SU-DHL-6 (cell line): ENCODE data around the gene RANBP17.
"Not testable (repeated sequence)": the region's sequence is repeated elsewhere in the genome, so short reads cannot be mapped to it uniquely, and the experiment has no call there.

Source experiments
- H2AFZ ChIP-seq: fragments of 200-600 bp; sonication (generic); 2 replicates; pipeline ENCODE4 v1.6.1; 2014; ENCODE audit warnings: low read depth, mild to moderate bottlenecking, moderate library complexity, mixed read lengths, antibody characterized with exemption, low read length; ENCODE audit not compliant: severe bottlenecking
- H3F3A ChIP-seq: fragments of 200-600 bp; shearing (Covaris generic); 2 replicates; pipeline ENCODE4 v1.6.0; 2016; ENCODE audit warnings: antibody characterized with exemption, mild to moderate bottlenecking; ENCODE audit not compliant: insufficient read depth
- H3K27ac ChIP-seq: fragments of 200-600 bp; sonication (generic); 2 replicates; pipeline ENCODE4 v1.5.1; 2016; ENCODE audit warnings: low read depth, mild to moderate bottlenecking, low read length, moderate library complexity, mixed read lengths
- H3K27me3 ChIP-seq: fragments of 200-600 bp; sonication (generic), shearing (Covaris generic); 2 replicates; pipeline ENCODE4 v1.6.0; 2014; ENCODE audit warnings: mild to moderate bottlenecking, low read length
- H3K36me3 ChIP-seq: fragments of 200-600 bp; sonication (generic); 2 replicates; pipeline ENCODE4 v1.6.1; 2014; ENCODE audit warnings: mild to moderate bottlenecking, low read length, mixed read lengths
- H3K4me2 ChIP-seq: fragments of 300-600, 200-600 bp; shearing (Covaris generic), sonication (generic); 2 replicates; pipeline ENCODE4 v1.6.0; 2014; ENCODE audit warnings: low read length, low read depth, mild to moderate bottlenecking; ENCODE audit not compliant: poor library complexity, severe bottlenecking
- H3K4me3 ChIP-seq: fragments of 200-600 bp; sonication (generic); 2 replicates; pipeline ENCODE4 v1.5.1; 2014; ENCODE audit warnings: antibody characterized with exemption, low read length, mild to moderate bottlenecking, mixed read lengths; ENCODE audit not compliant: insufficient read depth, poor library complexity, severe bottlenecking
- H3K79me2 ChIP-seq: fragments of 200-600 bp; sonication (generic); 2 replicates; pipeline ENCODE4 v1.6.1; 2014; ENCODE audit warnings: mild to moderate bottlenecking, low read length, moderate library complexity; ENCODE audit not compliant: insufficient read depth
- H3K9ac ChIP-seq: fragments of 200-600 bp; sonication (generic); 2 replicates; pipeline ENCODE4 v1.7.0; 2014; ENCODE audit warnings: mild to moderate bottlenecking, low read length
- H3K9me2 ChIP-seq: fragments of 200-600 bp; sonication (generic); replicated peaks from 2 replicates; pipeline ENCODE4 v1.6.1; 2014; ENCODE audit warnings: low read length; ENCODE audit not compliant: insufficient read depth
- H3K9me3 ChIP-seq: fragments of 200-600 bp; sonication (generic); 2 replicates; pipeline ENCODE4 v1.6.1; 2014; ENCODE audit warnings: low read length, mixed read lengths; ENCODE audit not compliant: insufficient read depth
- H4K20me1 ChIP-seq: fragments of 200-600 bp; sonication (generic); 2 replicates; pipeline ENCODE4 v1.6.1; 2014; ENCODE audit warnings: low read depth, mild to moderate bottlenecking, antibody characterized with exemption, low read length, moderate library complexity, mixed read lengths
- EZH2phosphoT487 ChIP-seq: fragments of 200-600 bp; sonication (generic), shearing (Covaris generic); conservative IDR thresholded peaks from 2 replicates; pipeline ENCODE4 v1.6.1; 2018; ENCODE audit warnings: mild to moderate bottlenecking, antibody characterized with exemption, low read length, moderate library complexity, mixed read lengths
- TF ChIP-seq, protein P1 (sequence below): fragments of 200-600 bp; sonication (generic); IDR thresholded peaks from one replicate; pipeline ENCODE4 v1.5.1; 2017; ENCODE audit warnings: antibody characterized with exemption, mild to moderate bottlenecking, low read length, moderate library complexity; ENCODE audit not compliant: insufficient read depth, poor library complexity, severe bottlenecking

Gene RANBP17

DNA sequence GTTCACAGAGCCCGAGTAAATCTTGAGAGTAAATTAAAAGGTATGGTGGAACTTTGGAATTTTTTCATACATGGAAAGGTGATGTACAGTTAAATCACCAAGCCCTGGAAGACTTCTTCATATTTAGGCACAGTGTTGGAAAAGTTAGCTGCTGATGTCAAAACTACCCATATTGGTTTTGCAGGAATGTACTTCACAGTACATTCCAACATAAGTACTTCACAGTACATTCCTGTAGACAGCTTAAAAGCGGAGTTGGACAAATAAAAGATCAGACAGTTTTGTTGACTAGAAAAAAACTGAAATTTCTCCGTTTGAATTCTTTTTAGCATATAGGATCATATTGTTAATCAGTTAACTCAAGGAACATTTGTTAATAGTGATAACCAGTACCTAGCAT is 1.8 kb downstream of the RANBP17 start:
- Histone ChIP-seq H3K27me3 (no peaks in the 10 kb centered on the region), H3K4me3 (no peak overlapping the region), H3K9me3 (peaks cover 13% of the 10 kb centered on the region; the same call in 1 of the 2 replicates), H4K20me1 (no peaks in the 10 kb centered on the region), H3K9ac (no peak overlapping the region), H3K4me2 (no peak overlapping the region), H2AFZ (no peak overlapping the region), H3K79me2 (no peaks in the 10 kb centered on the region), H3K27ac (no peak overlapping the region), H3K36me3 (no peaks in the 10 kb centered on the region), H3F3A (no peaks in the 10 kb centered on the region), H3K9me2 (no peaks in the 10 kb centered on the region)
- no peak for TF ChIP-seq EZH2phosphoT487
- TF ChIP-seq, protein P1, sequence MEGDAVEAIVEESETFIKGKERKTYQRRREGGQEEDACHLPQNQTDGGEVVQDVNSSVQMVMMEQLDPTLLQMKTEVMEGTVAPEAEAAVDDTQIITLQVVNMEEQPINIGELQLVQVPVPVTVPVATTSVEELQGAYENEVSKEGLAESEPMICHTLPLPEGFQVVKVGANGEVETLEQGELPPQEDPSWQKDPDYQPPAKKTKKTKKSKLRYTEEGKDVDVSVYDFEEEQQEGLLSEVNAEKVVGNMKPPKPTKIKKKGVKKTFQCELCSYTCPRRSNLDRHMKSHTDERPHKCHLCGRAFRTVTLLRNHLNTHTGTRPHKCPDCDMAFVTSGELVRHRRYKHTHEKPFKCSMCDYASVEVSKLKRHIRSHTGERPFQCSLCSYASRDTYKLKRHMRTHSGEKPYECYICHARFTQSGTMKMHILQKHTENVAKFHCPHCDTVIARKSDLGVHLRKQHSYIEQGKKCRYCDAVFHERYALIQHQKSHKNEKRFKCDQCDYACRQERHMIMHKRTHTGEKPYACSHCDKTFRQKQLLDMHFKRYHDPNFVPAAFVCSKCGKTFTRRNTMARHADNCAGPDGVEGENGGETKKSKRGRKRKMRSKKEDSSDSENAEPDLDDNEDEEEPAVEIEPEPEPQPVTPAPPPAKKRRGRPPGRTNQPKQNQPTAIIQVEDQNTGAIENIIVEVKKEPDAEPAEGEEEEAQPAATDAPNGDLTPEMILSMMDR, result no peak

DNA sequence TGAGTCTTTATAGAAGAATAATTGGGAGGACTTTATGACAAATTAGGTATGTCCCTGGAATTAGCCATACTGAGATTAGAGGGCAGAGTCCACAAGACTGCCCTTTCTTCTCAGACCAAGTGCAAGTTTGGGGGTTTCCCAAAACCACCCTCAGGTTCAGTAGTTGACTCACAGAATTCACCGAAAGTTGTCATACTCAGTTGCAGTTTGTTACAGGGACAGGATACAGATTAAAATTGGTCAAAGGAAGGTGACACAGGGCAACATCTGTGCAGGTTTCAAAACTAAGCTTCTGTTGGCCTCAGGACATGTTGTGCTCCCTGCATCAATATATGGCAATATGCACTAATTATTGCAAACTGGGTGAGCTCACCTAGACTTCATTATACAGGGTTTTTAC is 3.8 kb downstream of the RANBP17 start:
- Histone ChIP-seq H3K4me2 (no peak overlapping the region), H3K27me3 (no peaks in the 10 kb centered on the region), H3K4me3 (no peak overlapping the region), H2AFZ (no peak overlapping the region), H3K36me3 (no peaks in the 10 kb centered on the region), H3F3A (no peaks in the 10 kb centered on the region), H3K27ac (no peak overlapping the region), H3K9ac (no peak overlapping the region), H4K20me1 (no peaks in the 10 kb centered on the region), H3K79me2 (no peaks in the 10 kb centered on the region), H3K9me2 (no peaks in the 10 kb centered on the region), H3K9me3 (peaks cover 9% of the 10 kb centered on the region; the same call in 1 of the 2 replicates)
- no peak for TF ChIP-seq EZH2phosphoT487
- TF ChIP-seq, protein P1, result no peak

DNA sequence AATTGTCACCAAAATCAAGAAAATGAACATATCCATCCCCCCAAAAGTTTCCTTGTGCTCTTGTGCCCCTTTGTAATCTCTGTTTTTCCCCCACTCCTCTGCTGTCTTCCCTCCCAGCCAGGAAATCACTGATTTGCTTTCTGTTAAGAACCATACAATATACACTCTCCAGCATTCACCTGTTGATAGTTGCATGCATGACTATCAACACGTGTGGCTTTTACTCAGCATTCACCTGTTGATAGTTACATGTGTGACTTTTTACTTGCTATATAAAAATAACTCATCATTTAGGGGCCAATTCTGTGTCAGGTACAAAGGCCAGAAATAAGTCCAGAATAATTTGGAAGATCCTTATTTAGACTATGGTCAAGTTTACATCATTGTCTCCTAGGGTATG is 6.0 kb downstream of the RANBP17 start:
- Histone ChIP-seq H3K9me2 (no peaks in the 10 kb centered on the region), H3F3A (no peaks in the 10 kb centered on the region), H3K4me3 (no peak overlapping the region), H3K36me3 (no peaks in the 10 kb centered on the region), H2AFZ (no peak overlapping the region), H3K9ac (no peak overlapping the region), H3K27ac (no peak overlapping the region), H3K9me3 (no peaks in the 10 kb centered on the region), H3K4me2 (no peak overlapping the region), H3K27me3 (no peaks in the 10 kb centered on the region), H3K79me2 (no peaks in the 10 kb centered on the region), H4K20me1 (no peaks in the 10 kb centered on the region)
- TF ChIP-seq EZH2phosphoT487, result no peak
- TF ChIP-seq, protein P1, result no peak

DNA sequence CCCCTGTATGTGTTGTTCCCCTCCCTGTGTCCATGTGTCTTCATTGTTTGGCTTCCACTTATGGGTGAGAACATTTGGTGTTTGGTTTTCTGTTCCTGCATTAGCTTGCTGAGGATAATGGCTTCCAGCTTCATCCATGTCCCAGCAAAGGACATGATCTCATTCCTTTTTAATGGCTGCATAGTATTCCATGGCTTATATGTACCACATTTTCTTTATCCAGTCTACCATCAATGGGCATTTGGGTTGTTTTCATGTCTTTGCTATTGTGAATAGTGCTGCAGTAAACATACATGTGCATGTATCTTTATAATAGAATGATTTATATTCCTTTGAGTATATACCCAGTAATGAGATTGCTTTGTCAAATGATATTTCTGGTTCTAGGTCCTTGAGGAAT is 8.6 kb downstream of the RANBP17 start:
- H3K27ac ChIP-seq, H3K27me3 ChIP-seq, H4K20me1 ChIP-seq, H3K9ac ChIP-seq, H3K36me3 ChIP-seq, H3F3A ChIP-seq, H3K4me3 ChIP-seq, H3K79me2 ChIP-seq, H3K4me2 ChIP-seq, H2AFZ ChIP-seq, H3K9me3 ChIP-seq, H3K9me2 ChIP-seq: not testable (repeated sequence)
